ENCODE measurements around the gene CYTIP.
A peak's percentile ranks its signal among the peaks of the same experiment; 100 is the strongest.

Gene CYTIP

GRCh38 chr2:157475722-157476390 lies 32.0 kb upstream of the CYTIP start:
- TF ChIP-seq CTCF (IDR thresholded peaks at IDR 0.05; ENCODE audit: insufficient read depth, low read depth, low read length, missing control alignments) = no peak
- H3K4me3 ChIP-seq (ENCODE audit: low read depth, low read length) = no peak overlapping the region
- DNase-seq (ENCODE audit: low read depth) = no peak

- no peak for TF ChIP-seq CTCF (IDR thresholded peaks at IDR 0.05; ENCODE audit: insufficient read depth, low read depth, low read length, missing control alignments)
- DNase-seq (ENCODE audit: low read depth) = no peak
- H3K4me3 ChIP-seq (ENCODE audit: low read depth, low read length) = no peak overlapping the region
Observed at GRCh38 chr2:157473581-157473980, 29.7 kb upstream of the CYTIP start.

- peak overlapping the region; percentile 64 for H3K4me3 ChIP-seq (ENCODE audit: low read depth, low read length)
- peak; percentile 77 for DNase-seq (ENCODE audit: low read depth)
- no peak for TF ChIP-seq CTCF (IDR thresholded peaks at IDR 0.05; ENCODE audit: insufficient read depth, low read depth, low read length, missing control alignments)
Observed at GRCh38 chr2:157471078-157471477, 27.2 kb upstream of the CYTIP start.

GRCh38 chr2:157470321-157470720 lies 26.4 kb upstream of the CYTIP start:
- peak; percentile 87 for DNase-seq (ENCODE audit: low read depth)
- no peak for TF ChIP-seq CTCF (IDR thresholded peaks at IDR 0.05; ENCODE audit: insufficient read depth, low read depth, low read length, missing control alignments)
- H3K4me3 ChIP-seq (ENCODE audit: low read depth, low read length) = peak overlapping the region; percentile 64

- no peak for DNase-seq (ENCODE audit: low read depth)
- TF ChIP-seq CTCF (IDR thresholded peaks at IDR 0.05; ENCODE audit: insufficient read depth, low read depth, low read length, missing control alignments) = no peak
- peak overlapping the region; percentile 64 for H3K4me3 ChIP-seq (ENCODE audit: low read depth, low read length)
Observed at GRCh38 chr2:157469726-157470125, 25.8 kb upstream of the CYTIP start.

- TF ChIP-seq CTCF (IDR thresholded peaks at IDR 0.05; ENCODE audit: insufficient read depth, low read depth, low read length, missing control alignments) = no peak
- DNase-seq (ENCODE audit: low read depth) = peak; percentile 93
- peak overlapping the region; percentile 54 for H3K4me3 ChIP-seq (ENCODE audit: low read depth, low read length)
Observed at GRCh38 chr2:157468931-157469708, 25.2 kb upstream of the CYTIP start.

Measured in GM12865 (cell line).